ENCODE results near the gene ZRSR2.
"Not testable (repeated sequence)": the region's sequence is repeated elsewhere in the genome, so short reads cannot be mapped to it uniquely, and the experiment has no call there.

ZRSR2 gene

DNA sequence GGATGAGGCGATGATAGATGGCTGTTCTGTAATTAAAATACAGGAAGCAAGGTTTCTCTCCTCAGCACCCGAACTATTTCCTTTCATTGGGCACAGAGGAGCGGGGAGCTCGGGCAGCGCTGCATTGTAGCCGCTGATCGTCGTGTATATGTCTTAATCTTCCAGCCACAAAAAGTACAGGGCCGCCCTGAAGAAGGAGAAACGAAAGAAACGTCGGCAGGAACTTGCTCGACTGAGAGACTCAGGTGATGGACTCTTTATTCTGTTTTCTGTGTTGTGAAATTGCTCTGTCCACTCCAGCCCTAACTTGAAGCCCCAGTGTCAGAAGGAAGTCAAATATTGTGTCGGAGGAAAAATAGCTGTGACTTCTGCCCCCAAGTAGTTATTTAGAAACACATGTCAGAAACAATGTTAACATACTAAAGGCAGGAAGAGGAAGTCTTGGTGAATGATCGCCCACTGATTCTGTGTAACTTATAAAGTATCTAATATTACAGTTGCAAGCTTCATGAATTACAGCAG, 546 bp downstream of the ZRSR2 start:
- no peak for DNase-seq (ENCODE audit: low read depth in 1 of 2, low spot score in 1 of 2)

- no peak for DNase-seq (ENCODE audit: low read depth in 1 of 2, low spot score in 1 of 2)
Observed at GRCh38 chrX:15797707-15798106, 7.4 kb downstream of the ZRSR2 start.

GRCh38 chrX:15804563-15804962, 14.3 kb downstream of the ZRSR2 start:
- DNase-seq (ENCODE audit: low read depth in 1 of 2, low spot score in 1 of 2): no peak

- no peak for DNase-seq (ENCODE audit: low read depth in 1 of 2, low spot score in 1 of 2)
Observed at GRCh38 chrX:15808254-15808653, 18.0 kb downstream of the ZRSR2 start.

DNA sequence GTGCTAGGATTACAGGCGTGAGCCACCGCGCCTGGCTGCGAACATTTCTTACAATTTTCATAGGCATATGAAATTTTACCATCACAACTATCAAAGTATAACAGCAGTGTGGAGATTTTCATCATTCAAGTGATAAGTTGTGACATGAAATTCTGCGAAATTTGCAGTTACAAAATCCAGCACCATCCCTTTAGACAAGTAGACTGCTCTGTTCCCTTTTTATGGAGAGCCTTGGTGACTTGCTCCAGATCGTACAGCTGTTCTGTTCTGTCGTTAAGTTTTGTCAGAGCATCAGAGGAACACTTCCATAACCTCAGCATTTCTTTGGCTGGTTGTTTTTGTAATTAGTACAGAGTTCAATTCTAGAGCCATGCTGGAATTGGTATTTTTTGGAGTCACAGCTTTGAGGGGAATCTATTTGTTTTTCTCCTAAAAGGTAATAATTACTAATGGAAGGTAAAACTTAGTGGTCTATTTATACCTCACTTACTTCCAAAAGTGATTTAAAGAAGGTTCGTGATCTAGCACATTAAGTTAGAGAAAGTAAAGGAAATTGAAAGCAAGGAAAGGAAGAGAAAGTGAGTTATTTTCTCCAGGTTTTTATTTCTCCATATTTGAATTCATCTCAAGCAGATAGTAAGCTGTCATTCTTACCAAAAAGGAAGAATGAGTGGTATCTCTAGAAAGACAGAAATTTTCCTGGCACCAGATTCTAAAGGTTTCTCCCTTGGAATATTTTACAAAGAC, 22.1 kb downstream of the ZRSR2 start:
- DNase-seq (ENCODE audit: low read depth in 1 of 2, low spot score in 1 of 2): no peak

DNA sequence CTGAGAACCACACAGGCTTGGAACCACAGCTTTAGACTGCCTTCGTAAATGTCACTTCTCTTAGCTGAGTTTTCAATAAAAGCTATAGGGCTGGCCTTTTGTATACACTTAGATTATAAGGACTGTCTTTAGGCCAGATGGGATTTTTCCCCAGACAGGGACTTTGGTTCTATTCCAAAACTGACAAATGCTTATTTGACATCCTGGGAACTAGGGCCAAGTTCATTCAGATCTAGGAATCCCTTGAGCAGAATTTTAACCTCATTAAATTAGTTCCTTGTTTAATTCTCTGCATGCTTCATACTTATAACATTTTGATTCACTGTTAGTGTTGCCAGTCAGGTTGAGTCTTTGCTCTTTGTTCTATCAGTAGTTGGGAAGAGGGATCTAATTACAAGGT, 23.1 kb downstream of the ZRSR2 start:
- DNase-seq (ENCODE audit: low read depth in 1 of 2, low spot score in 1 of 2): no peak

GRCh38 chrX:15814771-15815365, 24.6 kb downstream of the ZRSR2 start:
- DNase-seq (ENCODE audit: low read depth in 1 of 2, low spot score in 1 of 2): no peak

DNA sequence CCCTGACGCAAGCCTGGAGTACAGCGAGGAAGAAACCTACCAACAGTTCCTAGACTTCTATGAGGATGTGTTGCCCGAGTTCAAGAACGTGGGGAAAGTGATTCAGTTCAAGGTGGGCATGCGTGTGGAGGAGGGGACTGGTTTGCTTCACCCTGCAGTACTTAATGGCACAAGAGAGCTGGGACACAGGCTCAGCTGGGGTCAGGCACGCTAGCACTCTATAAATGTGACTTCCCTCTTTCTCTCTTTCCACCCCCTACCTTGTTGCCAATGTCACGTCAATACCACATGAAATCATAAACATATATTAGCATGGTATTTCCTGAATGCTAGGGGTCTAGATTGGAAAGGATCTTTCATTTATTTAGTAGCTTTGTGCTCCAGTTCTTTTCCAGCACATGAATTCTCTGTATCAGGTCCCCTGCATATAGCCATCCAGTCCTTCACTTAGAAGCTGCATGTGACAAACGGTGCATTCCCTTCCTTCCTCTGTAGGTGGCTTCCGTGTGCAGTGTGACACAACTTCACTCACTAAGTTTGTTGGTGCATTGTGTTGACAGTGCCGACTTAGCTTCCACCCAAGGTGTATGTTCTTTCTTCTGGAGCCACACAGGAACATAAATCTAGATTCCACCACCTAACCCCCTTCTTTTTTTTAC, 25.6 kb downstream of the ZRSR2 start:
- DNase-seq (ENCODE audit: low read depth in 1 of 2, low spot score in 1 of 2): no peak

DNA sequence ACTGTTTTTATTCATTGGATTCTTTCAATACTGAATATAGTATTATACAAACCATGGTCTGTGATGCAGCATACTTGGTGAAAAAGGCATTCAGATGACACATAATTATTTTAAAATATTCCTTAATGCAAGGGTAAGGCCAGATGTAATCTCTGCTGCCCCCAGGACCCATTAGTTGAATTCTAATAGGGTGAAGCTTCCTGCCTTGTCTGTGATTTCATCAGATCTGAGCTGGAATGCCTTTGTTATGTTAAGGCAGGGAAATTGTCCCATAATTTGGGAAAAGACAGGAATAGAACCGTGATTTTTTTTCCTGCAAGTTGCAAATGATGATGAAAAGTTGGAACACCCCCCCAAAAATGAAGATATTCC, 26.1 kb downstream of the ZRSR2 start:
- no peak for DNase-seq (ENCODE audit: low read depth in 1 of 2, low spot score in 1 of 2)

- DNase-seq (ENCODE audit: low read depth in 1 of 2, low spot score in 1 of 2): peak in 1 of 2 donors; percentile 18
Observed at GRCh38 chrX:15816886-15817285, 26.6 kb downstream of the ZRSR2 start.

GRCh38 chrX:15820106-15821073, 30.1 kb downstream of the ZRSR2 start:
- no peak for DNase-seq (ENCODE audit: low read depth in 1 of 2, low spot score in 1 of 2)

DNA sequence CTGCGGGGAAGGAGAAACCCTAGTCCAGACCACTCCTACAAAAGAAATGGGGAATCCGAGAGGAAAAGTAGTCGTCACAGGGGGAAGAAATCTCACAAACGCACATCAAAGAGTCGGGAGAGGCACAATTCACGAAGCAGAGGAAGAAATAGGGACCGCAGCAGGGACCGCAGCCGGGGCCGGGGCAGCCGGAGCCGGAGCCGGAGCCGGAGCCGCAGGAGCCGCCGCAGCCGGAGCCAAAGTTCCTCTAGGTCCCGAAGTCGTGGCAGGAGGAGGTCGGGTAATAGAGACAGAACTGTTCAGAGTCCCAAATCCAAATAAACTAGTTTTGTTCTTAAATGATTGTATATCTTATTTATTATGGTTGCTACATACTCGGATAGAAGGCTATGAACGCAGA, 32.6 kb downstream of the ZRSR2 start:
- no peak for DNase-seq (ENCODE audit: low read depth in 1 of 2, low spot score in 1 of 2)

DNA sequence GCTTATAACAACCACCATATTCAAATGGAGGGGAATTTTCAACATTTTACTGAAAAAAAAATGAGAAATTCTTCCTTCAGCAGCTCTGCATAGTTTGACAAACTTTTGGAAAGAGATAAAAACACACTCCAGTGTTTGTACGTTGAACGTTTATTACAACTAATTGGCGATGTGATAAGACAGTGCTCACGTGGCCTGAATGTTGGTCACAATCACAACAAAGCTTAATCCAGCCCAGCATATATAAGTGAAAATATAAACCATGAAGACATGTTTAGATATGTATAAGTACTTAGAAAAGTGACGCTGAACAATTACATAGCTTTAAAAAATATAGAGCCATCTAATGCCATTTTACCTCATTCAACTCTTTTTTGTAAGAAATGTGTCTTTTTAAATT, 35.7 kb downstream of the ZRSR2 start:
- DNase-seq (ENCODE audit: low read depth in 1 of 2, low spot score in 1 of 2): no peak

DNA sequence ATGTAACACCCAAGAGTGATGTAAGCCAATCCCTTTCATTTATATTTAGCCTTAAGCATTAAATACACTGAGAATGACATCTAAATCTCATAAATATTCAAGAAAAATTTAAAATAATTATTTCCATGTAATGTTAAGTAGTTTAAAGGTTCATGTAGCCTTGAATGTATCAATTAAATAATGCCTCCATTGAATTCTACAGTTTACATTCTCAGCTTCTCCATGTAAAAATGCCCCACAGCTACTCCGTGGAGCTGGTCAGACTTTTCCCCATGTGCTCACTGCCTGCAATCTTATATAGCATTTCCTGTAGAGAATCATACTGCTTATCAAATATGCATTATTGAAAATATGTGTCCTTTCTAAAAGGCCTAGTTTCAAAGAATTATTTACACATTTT, 38.9 kb downstream of the ZRSR2 start:
- no peak for DNase-seq (ENCODE audit: low read depth in 1 of 2, low spot score in 1 of 2)

DNA sequence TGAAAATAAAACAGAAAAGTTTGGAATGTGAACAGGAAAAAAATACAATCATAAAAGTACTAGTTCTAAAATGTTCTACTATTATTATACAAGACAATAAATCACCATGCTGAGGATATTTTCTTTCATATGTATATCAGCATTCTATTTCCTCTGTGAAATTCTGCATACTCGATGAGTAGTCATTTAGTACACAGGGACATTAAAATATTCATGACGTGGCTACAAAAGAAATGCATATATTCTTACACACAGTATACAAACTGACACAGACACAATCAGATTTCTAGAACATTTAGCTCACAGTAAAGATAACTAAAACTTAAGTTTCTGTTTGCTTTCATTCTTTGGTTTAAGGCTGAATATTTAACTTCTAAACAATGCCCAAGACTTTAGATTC, 41.1 kb downstream of the ZRSR2 start:
- DNase-seq (ENCODE audit: low read depth in 1 of 2, low spot score in 1 of 2): not testable (repeated sequence)

DNA sequence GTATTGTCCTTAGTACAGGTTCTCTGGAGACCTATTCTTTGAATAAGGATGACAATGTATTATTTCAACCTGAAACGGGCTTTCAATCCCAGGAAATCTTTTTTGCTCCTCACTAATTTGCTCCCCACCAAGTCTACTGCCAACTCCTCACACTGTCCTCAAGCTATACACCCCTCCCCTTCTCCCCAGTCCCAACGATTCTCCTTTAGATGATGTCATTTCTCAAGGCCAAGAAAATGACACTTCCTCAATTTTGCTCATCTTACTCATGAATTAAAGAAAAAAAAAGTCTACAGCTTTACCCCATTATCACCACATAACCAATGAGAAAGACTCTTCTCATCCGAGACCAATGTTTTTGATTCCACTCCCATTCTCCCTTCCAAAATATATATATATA, 43.8 kb downstream of the ZRSR2 start:
- DNase-seq (ENCODE audit: low read depth in 1 of 2, low spot score in 1 of 2): no peak

- no peak for DNase-seq (ENCODE audit: low read depth in 1 of 2, low spot score in 1 of 2)
Observed at GRCh38 chrX:15834827-15835595, 44.7 kb downstream of the ZRSR2 start.

DNA sequence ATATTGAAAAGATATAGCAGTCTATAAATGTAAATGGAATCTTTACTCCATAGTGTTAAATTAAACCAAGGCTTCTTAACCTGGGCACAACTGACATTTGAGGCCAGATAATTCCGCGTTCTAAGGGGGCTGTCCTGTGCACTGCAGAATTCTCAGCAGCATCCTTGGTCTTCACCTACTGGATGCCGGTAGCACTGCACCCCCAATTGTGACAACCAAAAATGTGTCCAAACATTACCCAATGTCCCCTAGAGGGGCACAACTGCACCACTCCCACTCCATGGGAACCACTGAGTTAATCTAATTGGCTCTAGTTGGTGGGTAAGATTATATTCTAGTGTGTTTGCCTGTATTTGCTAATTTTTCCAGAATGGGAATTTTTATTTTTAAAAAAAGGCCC, 47.7 kb downstream of the ZRSR2 start:
- DNase-seq (ENCODE audit: low read depth in 1 of 2, low spot score in 1 of 2): no peak

GRCh38 chrX:15841853-15842516, 51.7 kb downstream of the ZRSR2 start:
- no peak for DNase-seq (ENCODE audit: low read depth in 1 of 2, low spot score in 1 of 2)

- DNase-seq (ENCODE audit: low read depth in 1 of 2, low spot score in 1 of 2): no peak
Observed at GRCh38 chrX:15843960-15844359, 53.7 kb downstream of the ZRSR2 start.
